ENCODE results near the gene CLCNKA. TPM values are rescaled to one million over a fixed set of nuclear protein-coding genes. Genes with fewer than 3 reads are reported as not detected.

CLCNKA gene
- total RNA-seq, 1 experiment from 2014 or later: not detected

- Histone ChIP-seq H3K9me3 (no peaks in the 10 kb centered on the region), H3K27me3 (replicated peaks; ENCODE audit: control insufficient read depth, insufficient read depth, low read length) (no peaks in the 10 kb centered on the region), H3K4me1 (no peaks in the 10 kb centered on the region), H3K4me3 (ENCODE audit: low read depth, low read length) (no peak overlapping the region), H3K36me3 (ENCODE audit: control insufficient read depth, insufficient read depth, low read length) (no peaks in the 10 kb centered on the region)
- H3K4me1 Mint-ChIP-seq (ENCODE audit: low read depth, unreplicated experiment): no peaks in the 10 kb centered on the region
- no peak for DNase-seq
- no TSS peak for BruUV-seq (replicated peaks)
- ChIA-PET CTCF (no interaction called here), POLR2A (no interaction called here)
- no peak for TF ChIP-seq CTCF (IDR thresholded peaks at IDR 0.05; ENCODE audit: insufficient read depth in 1 of 2, low read depth in 1 of 2, low read length in 1 of 2, severe bottlenecking in 1 of 2, unreplicated experiment in 1 of 2)
- intact Hi-C loops (cut with micrococcal nuclease; ENCODE audit: unreplicated experiment): no loop called here
- no peaks in the 10 kb centered on the region for H3K9me3 Mint-ChIP-seq (ENCODE audit: unreplicated experiment)
- H3K27me3 Mint-ChIP-seq (ENCODE audit: insufficient read depth, unreplicated experiment): no peaks in the 10 kb centered on the region
- no peaks in the 10 kb centered on the region for H3K36me3 Mint-ChIP-seq (ENCODE audit: insufficient read depth, unreplicated experiment)
- no peak overlapping the region for H3K4me3 Mint-ChIP-seq (ENCODE audit: unreplicated experiment)
- no peak overlapping the region for H3K27ac Mint-ChIP-seq (ENCODE audit: unreplicated experiment)
These were observed 9.8 kb upstream of the CLCNKA start for GRCh38 chr1:16011936-16012589.

- H3K27ac Mint-ChIP-seq (ENCODE audit: unreplicated experiment): no peak overlapping the region
- POLR2A ChIA-PET: no interaction called here
- no peak for TF ChIP-seq CTCF (IDR thresholded peaks at IDR 0.05; ENCODE audit: insufficient read depth in 1 of 2, low read depth in 1 of 2, low read length in 1 of 2, severe bottlenecking in 1 of 2, unreplicated experiment in 1 of 2)
- no peaks in the 10 kb centered on the region for H3K27me3 ChIP-seq (replicated peaks; ENCODE audit: control insufficient read depth, insufficient read depth, low read length)
- no peaks in the 10 kb centered on the region for H3K36me3 Mint-ChIP-seq (ENCODE audit: insufficient read depth, unreplicated experiment)
- no peak overlapping the region for H3K4me3 Mint-ChIP-seq (ENCODE audit: unreplicated experiment)
- H3K36me3 ChIP-seq (ENCODE audit: control insufficient read depth, insufficient read depth, low read length): no peaks in the 10 kb centered on the region
- H3K9me3 Mint-ChIP-seq (ENCODE audit: unreplicated experiment): no peaks in the 10 kb centered on the region
- no peaks in the 10 kb centered on the region for H3K27me3 Mint-ChIP-seq (ENCODE audit: insufficient read depth, unreplicated experiment)
- no peak overlapping the region for H3K4me3 ChIP-seq (ENCODE audit: low read depth, low read length)
- CTCF ChIA-PET: no interaction called here
- intact Hi-C loops (cut with micrococcal nuclease; ENCODE audit: unreplicated experiment): no loop called here
- no peaks in the 10 kb centered on the region for H3K9me3 ChIP-seq
- no peaks in the 10 kb centered on the region for H3K4me1 Mint-ChIP-seq (ENCODE audit: low read depth, unreplicated experiment)
- no peaks in the 10 kb centered on the region for H3K4me1 ChIP-seq
- no peak for DNase-seq
- BruUV-seq (replicated peaks): no TSS peak
These were observed 9.1 kb upstream of the CLCNKA start for GRCh38 chr1:16012590-16013219.

- H3K36me3 Mint-ChIP-seq (ENCODE audit: insufficient read depth, unreplicated experiment): no peaks in the 10 kb centered on the region
- H3K9me3 Mint-ChIP-seq (ENCODE audit: unreplicated experiment): no peaks in the 10 kb centered on the region
- no peaks in the 10 kb centered on the region for H3K9me3 ChIP-seq
- CTCF ChIA-PET: interaction anchor here (0.7 kb wide), 1 partner anchor 230 kb away, joined by 4 read pairs; no protein-coding TSS in a partner anchor
- intact Hi-C loops (cut with micrococcal nuclease; ENCODE audit: unreplicated experiment): no loop called here
- POLR2A ChIA-PET: no interaction called here
- no peaks in the 10 kb centered on the region for H3K27me3 ChIP-seq (replicated peaks; ENCODE audit: control insufficient read depth, insufficient read depth, low read length)
- no peak for TF ChIP-seq CTCF (IDR thresholded peaks at IDR 0.05; ENCODE audit: insufficient read depth in 1 of 2, low read depth in 1 of 2, low read length in 1 of 2, severe bottlenecking in 1 of 2, unreplicated experiment in 1 of 2)
- no peak overlapping the region for H3K4me3 ChIP-seq (ENCODE audit: low read depth, low read length)
- H3K36me3 ChIP-seq (ENCODE audit: control insufficient read depth, insufficient read depth, low read length): no peaks in the 10 kb centered on the region
- no peaks in the 10 kb centered on the region for H3K4me1 ChIP-seq
- no peak overlapping the region for H3K4me3 Mint-ChIP-seq (ENCODE audit: unreplicated experiment)
- DNase-seq: no peak
- H3K27me3 Mint-ChIP-seq (ENCODE audit: insufficient read depth, unreplicated experiment): no peaks in the 10 kb centered on the region
- no TSS peak for BruUV-seq (replicated peaks)
- no peaks in the 10 kb centered on the region for H3K4me1 Mint-ChIP-seq (ENCODE audit: low read depth, unreplicated experiment)
- H3K27ac Mint-ChIP-seq (ENCODE audit: unreplicated experiment): no peak overlapping the region
These were observed 8.5 kb upstream of the CLCNKA start for GRCh38 chr1:16013220-16013907.

Data from Caco-2 (cell line).